Activated CD8-positive, alpha-beta T cell treated with anti-CD3 and anti-CD28 coated beads for 36 hours (primary cell): Measurements from ENCODE around the gene TGFB1. TPM values are rescaled to one million over a fixed set of nuclear protein-coding genes. Genes with fewer than 3 reads are reported as not detected.

Experiments
- ATAC-seq: fragments of 200-7000 bp; cut with Tn5 transposase; one replicate; pipeline ENCODE4 v1.10.0; 2021; ENCODE audit warnings: mild to moderate bottlenecking, moderate library complexity
- CTCF ChIA-PET: fragments of 350-600 bp; sonication (Branson Sonifier 250); formaldehyde crosslinking; loops from one replicate; lab custom pipeline; 2021; ENCODE audit warnings: antibody characterized with exemption; lab: Charles Lee
- POLR2A ChIA-PET: fragments of 350-600 bp; sonication (Branson Sonifier 250); formaldehyde crosslinking; loops from one replicate; lab custom pipeline; 2021; ENCODE audit warnings: antibody characterized with exemption; lab: Charles Lee
- DNase-seq: peaks from one replicate; pipeline ENCODE4 v3.0.0-alpha.2; 2020
- H3K27ac Mint-ChIP-seq: one replicate; pipeline ENCODE4 v1.8.0; 2021; ENCODE audit warnings: mild to moderate bottlenecking, mixed read lengths
- H3K27me3 Mint-ChIP-seq: one replicate; pipeline ENCODE4 v1.8.0; 2021; ENCODE audit warnings: mixed read lengths
- H3K36me3 Mint-ChIP-seq: one replicate; pipeline ENCODE4 v1.8.0; 2021; ENCODE audit warnings: low read depth, mixed read lengths
- H3K4me1 Mint-ChIP-seq: one replicate; pipeline ENCODE4 v1.8.0; 2021; ENCODE audit warnings: low read depth, mixed read lengths
- H3K4me3 Mint-ChIP-seq: one replicate; pipeline ENCODE4 v1.8.0; 2021; ENCODE audit warnings: mild to moderate bottlenecking, moderate library complexity, mixed read lengths
- H3K9me3 Mint-ChIP-seq: one replicate; pipeline ENCODE4 v1.8.0; 2021; ENCODE audit warnings: mixed read lengths
- intact Hi-C: fragments of 100-400 bp; cut with micrococcal nuclease; formaldehyde crosslinking; loops from one replicate; pipeline ENCODE4 v1.10.0; 2022
- total RNA-seq, 2 experiments: library from RNA; stranded (reverse); gene quantifications; one replicate each; pipeline ENCODE4 v1.2.3, GENCODE V29; 2021
- TF ChIP-seq, protein P1 (sequence below): fragments of 200-600 bp; IDR thresholded peaks from one replicate; pipeline ENCODE4 v1.8.0; 2022; ENCODE audit warnings: antibody characterized with exemption, mild to moderate bottlenecking

Gene TGFB1
- total RNA-seq, 2 experiments from 2014 or later, result 112 to 123 TPM

DNA sequence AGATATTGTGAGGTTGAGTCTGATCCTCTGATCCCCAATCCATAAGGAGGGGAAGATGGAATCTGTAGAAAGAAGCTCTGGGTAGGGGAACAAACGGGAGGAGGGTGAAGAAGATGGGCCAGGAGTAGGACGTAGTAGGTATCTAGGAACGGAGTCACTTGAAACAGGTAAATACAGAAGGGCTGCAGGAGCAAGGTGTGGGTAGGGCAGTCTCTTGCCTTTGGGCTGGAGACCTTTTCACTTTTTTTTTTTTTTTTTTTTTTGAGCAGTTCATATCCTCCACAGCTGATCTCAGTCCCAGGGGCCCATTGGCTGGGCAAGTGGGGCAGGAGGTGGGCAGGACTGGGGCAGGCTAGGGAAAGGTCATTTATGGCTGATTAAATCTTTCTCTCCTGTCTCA, 45.4 kb upstream of the TGFB1 start:
- CTCF ChIA-PET, result no interaction called here
- peaks cover 10% of the 10 kb centered on the region for H3K36me3 Mint-ChIP-seq
- no peaks in the 10 kb centered on the region for H3K9me3 Mint-ChIP-seq
- H3K4me3 Mint-ChIP-seq, result peak overlapping the region; percentile 96
- POLR2A ChIA-PET, result interaction anchor here (0.6 to 2.0 kb wide), 5 partner anchors 10 to 50 kb away, joined by 3 to 9 read pairs (median 3); no protein-coding TSS in a partner anchor
- ATAC-seq, result no peak
- intact Hi-C loops, result loop anchor here (5.0 kb wide), 1 partner anchor 42 kb away; no protein-coding TSS in a partner anchor
- DNase-seq, result peak; percentile 38
- peak overlapping the region; percentile 99 for H3K27ac Mint-ChIP-seq
- peaks cover 38% of the 10 kb centered on the region for H3K4me1 Mint-ChIP-seq
- H3K27me3 Mint-ChIP-seq, result no peaks in the 10 kb centered on the region
- TF ChIP-seq, protein P1, sequence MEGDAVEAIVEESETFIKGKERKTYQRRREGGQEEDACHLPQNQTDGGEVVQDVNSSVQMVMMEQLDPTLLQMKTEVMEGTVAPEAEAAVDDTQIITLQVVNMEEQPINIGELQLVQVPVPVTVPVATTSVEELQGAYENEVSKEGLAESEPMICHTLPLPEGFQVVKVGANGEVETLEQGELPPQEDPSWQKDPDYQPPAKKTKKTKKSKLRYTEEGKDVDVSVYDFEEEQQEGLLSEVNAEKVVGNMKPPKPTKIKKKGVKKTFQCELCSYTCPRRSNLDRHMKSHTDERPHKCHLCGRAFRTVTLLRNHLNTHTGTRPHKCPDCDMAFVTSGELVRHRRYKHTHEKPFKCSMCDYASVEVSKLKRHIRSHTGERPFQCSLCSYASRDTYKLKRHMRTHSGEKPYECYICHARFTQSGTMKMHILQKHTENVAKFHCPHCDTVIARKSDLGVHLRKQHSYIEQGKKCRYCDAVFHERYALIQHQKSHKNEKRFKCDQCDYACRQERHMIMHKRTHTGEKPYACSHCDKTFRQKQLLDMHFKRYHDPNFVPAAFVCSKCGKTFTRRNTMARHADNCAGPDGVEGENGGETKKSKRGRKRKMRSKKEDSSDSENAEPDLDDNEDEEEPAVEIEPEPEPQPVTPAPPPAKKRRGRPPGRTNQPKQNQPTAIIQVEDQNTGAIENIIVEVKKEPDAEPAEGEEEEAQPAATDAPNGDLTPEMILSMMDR, result no peak

DNA sequence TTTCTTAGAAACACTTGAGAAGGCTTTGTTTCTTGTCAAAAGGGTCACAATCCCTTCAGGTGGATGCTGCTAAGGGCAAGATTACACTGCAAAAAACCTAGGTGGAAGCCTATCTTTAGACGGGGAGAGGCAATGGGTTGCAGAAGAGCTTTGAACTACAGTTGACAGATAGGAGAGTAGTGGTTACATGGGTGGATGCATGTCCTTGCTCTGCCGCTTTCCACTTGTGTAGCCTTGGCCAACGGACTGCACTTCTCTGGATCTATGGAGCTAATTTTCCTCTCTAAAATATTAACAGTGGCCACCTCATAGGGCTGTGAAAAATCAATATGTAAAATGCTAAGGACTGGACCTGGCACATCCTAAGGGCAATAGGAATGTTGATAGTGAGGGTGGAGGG, 44.9 kb upstream of the TGFB1 start:
- ChIA-PET POLR2A (interaction anchor here (0.7 to 2.0 kb wide), 3 partner anchors 11 to 34 kb away, joined by 3 to 9 read pairs (median 3); no protein-coding TSS in a partner anchor), CTCF (interaction anchor here (0.6 to 0.7 kb wide), 2 partner anchors 40 to 90 kb away, joined by 3 read pairs; no protein-coding TSS in a partner anchor)
- TF ChIP-seq, protein P1, result no peak
- Mint-ChIP-seq H3K4me1 (peaks cover 38% of the 10 kb centered on the region), H3K9me3 (no peaks in the 10 kb centered on the region), H3K27me3 (no peaks in the 10 kb centered on the region), H3K27ac (peak overlapping the region; percentile 99), H3K36me3 (peaks cover 12% of the 10 kb centered on the region), H3K4me3 (peak overlapping the region; percentile 96)
- intact Hi-C loops, result loop anchor here (5.0 kb wide), 1 partner anchor 41 kb away; no protein-coding TSS in a partner anchor
- ATAC-seq (no peak), DNase-seq (no peak)

DNA sequence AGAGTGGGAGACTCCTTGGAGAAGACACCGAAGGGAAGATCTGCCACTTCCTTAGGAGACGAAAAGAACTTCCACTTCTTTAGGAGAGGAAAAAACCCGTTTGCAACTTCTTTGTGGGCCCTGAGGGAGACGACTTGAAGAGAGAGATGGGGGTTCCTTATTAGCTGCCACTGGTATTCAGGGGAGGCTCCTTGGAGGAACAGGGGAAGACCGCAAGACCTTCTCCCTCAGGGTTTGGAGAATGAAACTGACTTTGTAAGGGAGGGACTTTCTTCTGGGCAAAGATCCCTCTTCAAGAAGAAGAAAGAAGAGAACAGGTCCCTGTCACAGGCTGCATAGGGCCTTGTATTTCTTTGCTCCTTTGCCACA, 44.3 kb upstream of the TGFB1 start:
- DNase-seq (no peak), ATAC-seq (no peak)
- TF ChIP-seq, protein P1, result no peak
- no peaks in the 10 kb centered on the region for H3K27me3 Mint-ChIP-seq
- peaks cover 12% of the 10 kb centered on the region for H3K36me3 Mint-ChIP-seq
- intact Hi-C loops, result loop anchor here (5.0 kb wide), 1 partner anchor 41 kb away; no protein-coding TSS in a partner anchor
- peak overlapping the region; percentile 99 for H3K27ac Mint-ChIP-seq
- H3K4me3 Mint-ChIP-seq, result peak overlapping the region; percentile 96
- ChIA-PET CTCF (interaction anchor here (0.6 to 0.7 kb wide), 2 partner anchors 41 to 89 kb away, joined by 3 read pairs; no protein-coding TSS in a partner anchor), POLR2A (interaction anchor here (1.0 to 2.0 kb wide), 2 partner anchors 11 to 33 kb away, joined by 3 to 9 read pairs; no protein-coding TSS in a partner anchor)
- no peaks in the 10 kb centered on the region for H3K9me3 Mint-ChIP-seq
- peaks cover 38% of the 10 kb centered on the region for H3K4me1 Mint-ChIP-seq

DNA sequence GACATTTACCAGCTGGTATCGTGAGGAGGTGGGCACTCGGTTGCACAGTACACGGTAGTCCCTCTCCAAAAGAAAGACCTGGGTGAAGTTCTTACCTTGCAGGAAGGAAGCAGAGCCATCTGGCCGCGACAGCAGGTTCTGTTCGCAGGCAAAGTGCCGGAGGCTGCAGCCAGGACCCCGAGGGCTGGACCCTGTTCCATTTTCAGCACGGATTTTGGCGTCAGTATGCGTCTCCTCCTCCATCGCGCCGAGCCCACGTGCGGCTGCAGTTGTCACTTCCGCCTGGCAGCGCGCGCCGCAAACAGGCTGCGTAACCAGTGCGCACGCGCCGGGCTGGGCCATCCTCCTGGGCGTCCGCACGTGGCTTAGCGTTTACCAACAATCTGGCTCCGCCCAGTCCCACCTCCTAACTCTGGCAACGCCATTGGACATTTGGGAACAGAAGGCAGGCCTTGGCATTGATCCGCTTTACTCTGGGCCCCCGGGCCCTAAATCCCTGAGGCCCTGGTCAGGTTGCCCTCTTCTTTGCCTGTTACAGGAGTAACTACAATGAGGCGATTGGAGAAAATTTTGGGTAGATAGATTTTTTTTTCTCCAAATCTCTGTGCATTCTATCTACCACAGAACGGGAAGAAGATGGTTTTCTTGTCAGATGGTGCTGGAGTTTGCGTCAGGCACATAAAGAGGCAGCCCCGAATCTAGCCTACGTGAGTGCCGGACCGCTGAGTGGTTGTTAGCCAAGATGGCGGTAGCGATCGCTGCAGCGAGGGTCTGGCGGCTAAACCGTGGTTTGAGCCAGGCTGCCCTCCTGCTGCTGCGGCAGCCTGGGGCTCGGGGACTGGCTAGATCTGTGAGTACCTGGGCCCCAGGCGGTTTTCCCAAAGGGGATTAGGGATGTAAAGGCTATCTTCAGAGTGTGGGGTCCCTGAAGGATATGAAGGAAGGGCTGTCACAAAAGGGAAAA, 43.6 kb upstream of the TGFB1 start, which contains the start of the genes BCKDHA and EXOSC5:
BCKDHA (plus strand) TSS at position 733 of the 964 bp plus-strand sequence; CDS start at position 743, 10 bp downstream.
EXOSC5 (minus strand) TSS at position 274 of the 964 bp plus-strand sequence; CDS start at position 243, 31 bp downstream.
- intact Hi-C loops, result loop anchor here (5.0 kb wide), 1 partner anchor 40 kb away; no protein-coding TSS in a partner anchor
- DNase-seq (peak; percentile 99), ATAC-seq (peak; percentile 99)
- no peaks in the 10 kb centered on the region for H3K9me3 Mint-ChIP-seq
- peak within 1 kb of the TSS; percentile 96 for H3K4me3 Mint-ChIP-seq
- peaks cover 12% of the 10 kb centered on the region for H3K36me3 Mint-ChIP-seq
- no peaks in the 10 kb centered on the region for H3K27me3 Mint-ChIP-seq
- H3K27ac Mint-ChIP-seq, result peak within 1 kb of the TSS; percentile 99
- CTCF ChIA-PET, result no interaction called here
- H3K4me1 Mint-ChIP-seq, result peaks cover 38% of the 10 kb centered on the region
- TF ChIP-seq, protein P1, result no peak
- POLR2A ChIA-PET, result interaction anchor here (2.0 kb wide), 1 partner anchor 12 kb away, joined by 9 read pairs; no protein-coding TSS in a partner anchor
